GM18868 (cell line): Measurements from ENCODE around the gene SMIM44.
"Not testable (repeated sequence)": the region's sequence is repeated elsewhere in the genome, so short reads cannot be mapped to it uniquely, and the experiment has no call there.

ENCODE experiments used
- ATAC-seq: cut with Tn5 transposase; IDR thresholded peaks from one replicate; pipeline ENCODE4 v1.9.1; 2021; ENCODE audit warnings: mild to moderate bottlenecking, moderate library complexity; ENCODE audit not compliant: unreplicated experiment

The SMIM44 gene

GRCh38 chr19:3518255-3518654, 35.0 kb upstream of the SMIM44 start:
- no peak for ATAC-seq

- no peak for ATAC-seq
Measured at GRCh38 chr19:3517638-3518037, 34.4 kb upstream of the SMIM44 start.

- no peak for ATAC-seq
Measured at GRCh38 chr19:3516675-3517207, 33.5 kb upstream of the SMIM44 start.

GRCh38 chr19:3515891-3516422, 32.7 kb upstream of the SMIM44 start:
- no peak for ATAC-seq

GRCh38 chr19:3514930-3515329, 31.7 kb upstream of the SMIM44 start:
- no peak for ATAC-seq

- no peak for ATAC-seq
Measured at GRCh38 chr19:3513229-3514140, 30.2 kb upstream of the SMIM44 start.

GRCh38 chr19:3512562-3513228, 29.5 kb upstream of the SMIM44 start:
- ATAC-seq = no peak

GRCh38 chr19:3511506-3512251, 28.4 kb upstream of the SMIM44 start:
- ATAC-seq = no peak

GRCh38 chr19:3510727-3511126, 27.5 kb upstream of the SMIM44 start:
- no peak for ATAC-seq

GRCh38 chr19:3509566-3509989, 26.3 kb upstream of the SMIM44 start:
- ATAC-seq = no peak

GRCh38 chr19:3508771-3509535, 25.7 kb upstream of the SMIM44 start:
- no peak for ATAC-seq

GRCh38 chr19:3508121-3508661, 24.9 kb upstream of the SMIM44 start:
- not testable (repeated sequence) for ATAC-seq

- no peak for ATAC-seq
Measured at GRCh38 chr19:3507371-3508120, 24.3 kb upstream of the SMIM44 start.

GRCh38 chr19:3506384-3507340, 23.4 kb upstream of the SMIM44 start:
- peak; percentile 13 for ATAC-seq

- ATAC-seq = peak; percentile 86
Measured at GRCh38 chr19:3505598-3506383, 22.6 kb upstream of the SMIM44 start, which contains the start of gene FZR1. Gene FZR1 (plus strand): TSS chr19:3506311. CDS start chr19:3522990, 16,679 bp downstream.

- no peak for ATAC-seq
Measured at GRCh38 chr19:3504735-3505134, 21.5 kb upstream of the SMIM44 start.

- ATAC-seq = no peak
Measured at GRCh38 chr19:3503036-3503572, 19.9 kb upstream of the SMIM44 start.
